WERI-Rb-1 (cell line): ENCODE results near the gene PCK1.

Source experiments
- DNase-seq: peaks from one replicate; pipeline ENCODE4 v3.0.0-alpha.2; 2020
- H3K27ac ChIP-seq: fragments of 250-450 bp; sonication (Bioruptor Pico); 2 replicates; pipeline ENCODE4 v1.5.1; 2020; ENCODE audit warnings: mild to moderate bottlenecking, moderate library complexity
- H3K27me3 ChIP-seq: fragments of 250-450 bp; sonication (Bioruptor Pico); 2 replicates; pipeline ENCODE4 v1.5.1; 2021; ENCODE audit warnings: mild to moderate bottlenecking, low read depth, moderate library complexity; ENCODE audit not compliant: insufficient read depth, severe bottlenecking
- H3K36me3 ChIP-seq: fragments of 250-450 bp; sonication (Bioruptor Pico); 2 replicates; pipeline ENCODE4 v1.5.1; 2020; ENCODE audit warnings: mild to moderate bottlenecking, moderate library complexity
- H3K4me3 ChIP-seq: 2 replicates; pipeline ENCODE4 v1.5.1; 2011; ENCODE audit warnings: low read depth, mild to moderate bottlenecking, control low read depth, low read length
- H3K9me3 ChIP-seq: fragments of 250-450 bp; sonication (Bioruptor Pico); 2 replicates; pipeline ENCODE4 v1.5.1; 2021; ENCODE audit warnings: mild to moderate bottlenecking, moderate library complexity; ENCODE audit not compliant: severe bottlenecking
- CTCF ChIP-seq: IDR thresholded peaks from 2 replicates; pipeline ENCODE4 v1.5.1; 2011; ENCODE audit warnings: low read depth, mild to moderate bottlenecking, control low read depth, inconsistent platforms, low read length

The PCK1 gene

GRCh38 chr20:57601737-57602136 is 40.8 kb downstream of the PCK1 start:
- no peaks in the 10 kb centered on the region for H3K36me3 ChIP-seq
- DNase-seq: no peak
- no peak overlapping the region for H3K4me3 ChIP-seq
- H3K27me3 ChIP-seq: no peaks in the 10 kb centered on the region
- no peak for TF ChIP-seq CTCF
- no peaks in the 10 kb centered on the region for H3K9me3 ChIP-seq
- no peak overlapping the region for H3K27ac ChIP-seq

GRCh38 chr20:57603120-57603519 is 42.2 kb downstream of the PCK1 start:
- no peak overlapping the region for H3K4me3 ChIP-seq
- H3K9me3 ChIP-seq: no peaks in the 10 kb centered on the region
- peaks cover 2% of the 10 kb centered on the region for H3K27me3 ChIP-seq
- H3K36me3 ChIP-seq: no peaks in the 10 kb centered on the region
- no peak for TF ChIP-seq CTCF
- H3K27ac ChIP-seq: no peak overlapping the region
- DNase-seq: no peak

- no peak for DNase-seq
- Histone ChIP-seq H3K4me3 (no peak overlapping the region), H3K36me3 (no peaks in the 10 kb centered on the region), H3K9me3 (no peaks in the 10 kb centered on the region), H3K27me3 (peaks cover 2% of the 10 kb centered on the region), H3K27ac (no peak overlapping the region)
- TF ChIP-seq CTCF: no peak
Observed at GRCh38 chr20:57605045-57605444, 44.1 kb downstream of the PCK1 start.

- Histone ChIP-seq H3K27me3 (peaks cover 2% of the 10 kb centered on the region), H3K27ac (no peak overlapping the region), H3K4me3 (no peak overlapping the region), H3K36me3 (no peaks in the 10 kb centered on the region), H3K9me3 (no peaks in the 10 kb centered on the region)
- TF ChIP-seq CTCF: no peak
- DNase-seq: no peak
Observed at GRCh38 chr20:57605878-57606277, 45.0 kb downstream of the PCK1 start.

GRCh38 chr20:57608516-57608915 is 47.6 kb downstream of the PCK1 start:
- H3K36me3 ChIP-seq: no peaks in the 10 kb centered on the region
- H3K27me3 ChIP-seq: peaks cover 2% of the 10 kb centered on the region
- H3K4me3 ChIP-seq: no peak overlapping the region
- no peak for TF ChIP-seq CTCF
- no peak overlapping the region for H3K27ac ChIP-seq
- no peaks in the 10 kb centered on the region for H3K9me3 ChIP-seq
- no peak for DNase-seq

GRCh38 chr20:57609086-57609841 is 48.4 kb downstream of the PCK1 start:
- no peak for DNase-seq
- H3K36me3 ChIP-seq: no peaks in the 10 kb centered on the region
- no peaks in the 10 kb centered on the region for H3K9me3 ChIP-seq
- no peak overlapping the region for H3K4me3 ChIP-seq
- no peak overlapping the region for H3K27ac ChIP-seq
- peaks cover 2% of the 10 kb centered on the region for H3K27me3 ChIP-seq
- TF ChIP-seq CTCF: no peak
